Small intestine (tissue), 7 donors: ENCODE results near the gene TCF4. TPM values are rescaled to one million over a fixed set of nuclear protein-coding genes. Genes with fewer than 3 reads are reported as not detected.

Experiments
- DNase-seq, 2 donors: peaks; one replicate each; pipeline versions ENCODE4 v3.0.0 to v3.0.0-alpha.2; 2013
- FAIRE-seq: peaks from 2 replicates; lab custom pipeline; 2012; peaks lifted over from hg19 to GRCh38; lab: Jason Lieb, UNC
- H3K27ac ChIP-seq, 3 donors: one replicate each; pipeline ENCODE4 v1.5.1; 2013; ENCODE audit warnings: low read length in 2 of 3, mild to moderate bottlenecking in 2 of 3, control low read depth in 1 of 3, inconsistent platforms in 1 of 3, low read depth in 1 of 3, moderate library complexity in 1 of 3
- H3K27me3 ChIP-seq, 3 donors: one replicate each; pipeline ENCODE4 v1.6.1; 2013; ENCODE audit warnings: low read length in 3 of 3, inconsistent platforms in 1 of 3; ENCODE audit not compliant: control insufficient read depth in 3 of 3, insufficient read depth in 3 of 3
- H3K36me3 ChIP-seq, 3 donors: one replicate each; pipeline ENCODE4 v1.6.1; 2013; ENCODE audit warnings: low read length in 3 of 3, inconsistent platforms in 1 of 3, low read depth in 1 of 3, mild to moderate bottlenecking in 1 of 3, moderate library complexity in 1 of 3; ENCODE audit not compliant: control insufficient read depth in 3 of 3, insufficient read depth in 2 of 3
- H3K4me1 ChIP-seq, 3 donors: one replicate each; pipeline ENCODE4 v1.6.1; 2013; ENCODE audit warnings: low read length in 2 of 3, inconsistent platforms in 1 of 3, low read depth in 1 of 3, mild to moderate bottlenecking in 1 of 3, moderate library complexity in 1 of 3; ENCODE audit not compliant: control insufficient read depth in 3 of 3, insufficient read depth in 2 of 3
- H3K4me3 ChIP-seq, 3 donors: one replicate each; pipeline ENCODE4 v1.5.1; 2013; ENCODE audit warnings: low read length in 3 of 3, control low read depth in 1 of 3, inconsistent platforms in 1 of 3, low read depth in 1 of 3, mild to moderate bottlenecking in 1 of 3, moderate library complexity in 1 of 3
- H3K9me3 ChIP-seq, 2 donors: one replicate each; pipeline ENCODE4 v1.6.1; 2013; ENCODE audit warnings: low read depth in 1 of 2, low read length in 1 of 2; ENCODE audit not compliant: control insufficient read depth in 2 of 2, insufficient read depth in 1 of 2
- WGBS, 3 donors: extraction: QIAGEN DNeasy Blood & Tissue Kit; methylation state at CpG; one replicate each; pipeline ENCODE4 v1.1.7; 2013; 5-methylcytosine and 5-hydroxymethylcytosine counted together
- polyA plus RNA-seq, 4 donors: library from polyadenylated mRNA; stranded (reverse) in 3 of 4; unstranded in 1 of 4; fragments of 200-250 nt in 3 of 4; fragments of 120-200 nt in 1 of 4; gene quantifications; one replicate each; pipeline versions ENCODE4 v1.2.1 to v1.2.3, GENCODE V29; 2013
- donor health status: healthy with polysubstance abuse.
- donor health status: control.
- donor health status: control.
- donor health status: Bipolar disorder and iron deficiency.
- donor health status: healthy.

Gene TCF4
- polyA plus RNA-seq, 4 donors: 0.67 to 23.7 (median 11.5) TPM

DNA sequence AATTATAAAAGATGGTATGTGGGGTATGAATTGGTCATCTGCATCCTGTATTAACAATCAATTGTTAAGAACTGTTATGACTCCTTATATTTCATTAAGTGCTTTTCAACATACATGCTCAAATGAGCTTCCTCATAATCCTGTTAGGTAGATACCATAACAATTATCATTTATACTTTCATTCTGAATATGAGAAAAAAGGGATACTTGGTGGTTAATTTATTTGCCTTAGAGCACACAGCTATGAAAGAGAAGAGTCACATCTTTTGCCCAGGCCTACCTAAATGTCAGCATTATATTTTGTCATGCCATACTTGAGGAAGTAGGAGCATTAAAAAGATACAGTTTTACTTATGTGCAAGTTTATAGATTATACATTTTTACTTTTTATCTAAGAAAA lies 169.6 kb downstream of the TCF4 start:
- no peak for FAIRE-seq
- Histone ChIP-seq H3K9me3 (no peaks in the 10 kb centered on the region), H3K27me3 (no peaks in the 10 kb centered on the region), H3K4me3 (no peak overlapping the region), H3K4me1 (no peaks in the 10 kb centered on the region), H3K27ac (no peak overlapping the region), H3K36me3 (no peaks in the 10 kb centered on the region)
- DNase-seq: no peak

DNA sequence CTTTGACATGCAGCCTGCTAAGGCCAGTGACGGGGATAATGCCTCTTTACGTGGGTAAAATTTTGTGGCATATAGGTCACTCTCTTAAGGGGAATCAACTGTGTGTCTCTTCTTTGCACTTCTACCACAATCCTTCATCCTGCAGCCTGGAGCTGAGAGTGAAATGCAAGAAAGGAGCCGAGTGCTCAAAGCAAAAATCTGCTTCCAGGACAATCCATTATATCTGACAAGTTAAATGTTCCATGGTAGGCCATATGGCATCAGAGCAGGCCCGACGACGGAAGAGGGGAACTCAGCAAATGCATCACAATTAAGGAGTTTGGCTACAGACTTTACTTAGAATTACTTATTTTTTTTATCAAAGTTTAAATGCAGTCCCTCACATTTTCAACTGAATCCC lies 171.2 kb downstream of the TCF4 start:
- 58 to 83% (median 72%) methylated on average over 6 of the region's 6 CpGs for WGBS, 3 donors
- Histone ChIP-seq H3K27ac (no peak overlapping the region), H3K4me3 (no peak overlapping the region), H3K9me3 (no peaks in the 10 kb centered on the region), H3K4me1 (no peaks in the 10 kb centered on the region), H3K27me3 (no peaks in the 10 kb centered on the region), H3K36me3 (no peaks in the 10 kb centered on the region)
- no peak for FAIRE-seq
- no peak for DNase-seq

DNA sequence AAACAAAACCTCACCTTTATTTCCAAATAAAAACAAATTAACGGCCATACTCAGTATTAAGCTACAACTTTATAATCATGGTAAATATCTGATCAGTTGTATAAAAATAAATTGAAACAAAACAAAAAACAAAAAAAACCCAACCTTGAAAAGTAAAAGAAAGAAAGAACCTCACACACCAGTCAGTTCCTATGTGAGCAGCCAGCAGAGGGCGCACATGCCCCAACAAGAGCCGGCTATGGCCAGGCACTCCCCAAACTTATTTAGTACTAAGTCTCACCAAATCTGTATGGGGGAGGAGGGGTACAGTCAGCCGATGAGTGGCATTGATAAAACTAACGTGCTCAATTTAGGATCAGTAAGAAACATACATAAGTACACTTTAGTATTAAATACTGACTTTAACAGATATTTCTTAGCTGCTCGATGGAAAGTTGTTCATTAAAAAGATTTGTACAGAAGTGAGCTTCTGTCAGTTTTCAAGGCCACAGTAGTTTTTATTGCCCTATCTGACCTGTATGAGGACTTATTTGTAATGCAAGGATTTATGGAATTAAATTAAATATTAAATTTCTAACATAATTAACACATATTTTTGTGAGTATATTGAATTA lies 172.6 kb downstream of the TCF4 start:
- Histone ChIP-seq H3K4me3 (no peak overlapping the region), H3K9me3 (no peaks in the 10 kb centered on the region), H3K4me1 (no peaks in the 10 kb centered on the region), H3K27ac (no peak overlapping the region), H3K27me3 (no peaks in the 10 kb centered on the region), H3K36me3 (no peaks in the 10 kb centered on the region)
- FAIRE-seq (peak; percentile 82), DNase-seq (peak; percentile 62 to 71)
- WGBS, 3 donors: 15 to 23% (median 16%) methylated on average over 6 of the region's 6 CpGs

DNA sequence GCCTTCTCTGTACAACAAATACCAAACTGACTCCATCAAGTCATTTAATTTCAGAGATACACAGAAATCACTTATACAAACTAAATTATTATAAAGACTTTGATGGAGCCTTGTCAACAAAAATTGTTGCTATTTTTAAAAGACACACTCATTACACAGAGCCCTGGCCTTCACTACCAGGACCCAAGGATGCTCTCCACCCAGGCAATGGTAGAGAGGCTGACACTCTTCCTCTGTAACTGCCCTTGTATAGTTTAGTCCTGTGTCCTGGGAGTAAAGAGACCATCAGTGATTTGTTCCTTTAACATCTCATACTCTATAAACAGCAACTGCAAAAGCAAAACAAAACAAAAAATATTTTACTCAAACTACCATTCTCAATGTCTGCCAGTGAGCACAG lies 173.5 kb downstream of the TCF4 start:
- Histone ChIP-seq H3K4me1 (no peaks in the 10 kb centered on the region), H3K36me3 (no peaks in the 10 kb centered on the region), H3K9me3 (no peaks in the 10 kb centered on the region), H3K27ac (no peak overlapping the region), H3K4me3 (no peak overlapping the region), H3K27me3 (no peaks in the 10 kb centered on the region)
- DNase-seq (no peak), FAIRE-seq (no peak)

DNA sequence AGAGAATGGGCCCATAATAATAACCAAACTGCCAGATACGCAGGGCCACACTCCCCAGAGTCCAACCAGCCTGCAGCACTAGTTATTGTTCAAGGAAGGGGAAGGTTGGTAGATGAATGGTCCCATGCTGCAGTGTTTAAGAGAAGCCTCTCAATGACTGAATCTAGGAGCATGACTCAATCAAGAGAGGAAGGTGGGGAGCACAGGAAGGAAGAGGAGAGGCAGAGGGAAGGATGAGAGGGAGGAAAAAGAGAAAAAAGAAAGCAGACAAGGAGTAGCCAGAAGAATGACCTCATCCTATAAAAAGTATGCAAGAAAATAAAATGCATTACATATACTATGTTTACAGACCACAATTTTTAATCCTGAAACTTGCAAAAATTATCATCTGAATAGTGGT lies 174.5 kb downstream of the TCF4 start:
- no peaks in the 10 kb centered on the region for H3K36me3 ChIP-seq
- H3K27ac ChIP-seq: no peak overlapping the region
- no peak for DNase-seq
- no peaks in the 10 kb centered on the region for H3K27me3 ChIP-seq
- no peak overlapping the region for H3K4me3 ChIP-seq
- no peaks in the 10 kb centered on the region for H3K9me3 ChIP-seq
- WGBS, 3 donors: 88 to 91% (median 90%) methylated on average over 1 of the region's 1 CpG
- FAIRE-seq: no peak
- H3K4me1 ChIP-seq: no peaks in the 10 kb centered on the region

DNA sequence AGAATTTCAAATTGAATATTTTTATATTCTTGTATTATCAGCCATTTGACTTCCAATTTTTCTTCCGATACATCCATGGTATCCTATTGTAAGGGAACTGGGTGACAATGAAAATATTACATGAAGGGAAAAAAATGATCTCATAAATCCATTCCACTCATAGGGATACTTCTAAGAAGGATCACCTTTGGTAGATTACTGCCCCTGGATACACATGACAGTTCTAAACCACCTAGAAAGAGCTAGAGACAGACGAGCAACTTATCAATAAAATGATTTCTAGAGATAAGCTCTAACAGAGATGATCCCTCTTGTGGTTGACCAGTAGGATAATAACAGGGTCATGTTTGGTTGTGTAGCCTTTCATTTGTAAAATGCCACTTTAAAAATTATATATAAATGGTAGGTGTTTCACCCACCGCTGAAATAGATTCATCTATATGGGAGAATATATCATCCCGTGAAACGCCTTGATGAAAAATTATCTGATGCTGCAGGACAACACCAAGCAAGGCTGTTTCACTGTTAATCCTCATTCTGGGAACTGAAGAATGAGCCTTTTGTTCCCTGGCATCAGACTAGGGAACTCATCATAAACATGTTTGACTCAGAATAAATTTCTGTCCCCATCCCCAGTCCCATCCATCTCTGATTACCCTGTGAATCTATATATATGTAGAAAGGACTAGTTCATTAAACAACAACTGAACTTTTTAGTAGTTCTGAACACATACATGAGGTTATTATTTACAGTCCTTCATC lies 180.0 kb downstream of the TCF4 start:
- WGBS, 3 donors: 78 to 90% (median 84%) methylated on average over 5 of the region's 5 CpGs
- no peak for DNase-seq
- H3K27ac ChIP-seq: no peak overlapping the region

DNA sequence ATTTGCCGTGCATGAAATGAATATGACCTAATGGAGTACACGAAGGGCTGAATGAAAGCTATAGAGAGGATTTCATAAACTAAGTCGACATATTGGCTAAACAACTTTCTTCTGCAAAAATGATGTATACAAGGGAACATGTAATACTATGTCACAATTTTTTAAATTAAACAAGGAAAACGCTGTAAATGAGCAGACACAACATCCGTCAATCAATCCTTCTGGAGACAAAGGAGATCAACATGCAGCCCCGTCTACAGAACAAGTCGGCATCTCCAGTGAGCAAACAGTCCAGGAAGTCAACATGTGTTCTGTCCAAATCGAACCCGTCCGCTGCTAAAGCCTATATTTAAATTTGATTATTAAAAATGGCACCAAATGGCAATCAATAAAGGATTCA lies 180.8 kb downstream of the TCF4 start:
- no peak overlapping the region for H3K4me3 ChIP-seq

More for the DNA sequence above, 180.0 kb downstream of the TCF4 start:
- FAIRE-seq: no peak
- Histone ChIP-seq H3K4me3 (no peak overlapping the region), H3K9me3 (no peaks in the 10 kb centered on the region), H3K36me3 (no peaks in the 10 kb centered on the region), H3K4me1 (peaks cover 0 to 3% (median 0%) of the 10 kb centered on the region in 3 donors), H3K27me3 (peaks cover 0 to 5% (median 0%) of the 10 kb centered on the region in 3 donors)

DNA sequence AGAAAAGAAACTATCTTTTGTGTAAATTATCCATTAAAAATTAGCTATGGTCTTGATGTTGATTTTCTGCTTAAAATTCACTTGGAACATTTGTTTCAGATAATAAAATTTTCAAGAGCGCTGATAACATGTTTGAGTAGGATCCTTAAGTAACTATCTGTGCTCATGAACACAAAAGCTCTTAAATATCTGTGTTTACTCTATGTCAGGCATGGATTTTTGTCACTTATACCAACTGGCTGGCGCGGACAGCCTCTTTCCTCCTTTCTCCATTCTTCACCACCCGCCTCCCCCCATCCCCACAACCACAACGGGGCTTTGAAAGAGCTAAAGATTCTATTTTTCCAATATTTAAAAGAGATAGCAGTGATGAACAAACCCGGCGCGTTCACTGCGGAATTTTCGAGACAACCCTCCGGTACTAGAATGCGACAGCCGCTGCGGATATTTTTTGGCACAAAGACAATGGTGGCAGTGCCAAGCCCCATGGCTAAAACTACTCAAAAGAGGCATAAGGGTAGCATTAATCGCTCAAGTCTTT lies 181.5 kb downstream of the TCF4 start:
- H3K36me3 ChIP-seq: no peaks in the 10 kb centered on the region
- FAIRE-seq (no peak), DNase-seq (no peak)
- no peak overlapping the region for H3K4me3 ChIP-seq
- WGBS, 3 donors: 58 to 73% (median 70%) methylated on average over 15 of the region's 15 CpGs
- H3K9me3 ChIP-seq: no peaks in the 10 kb centered on the region
- peaks cover 0 to 5% (median 0%) of the 10 kb centered on the region in 3 donors for H3K27me3 ChIP-seq
- peaks cover 0 to 5% (median 3%) of the 10 kb centered on the region in 3 donors for H3K4me1 ChIP-seq
- peak overlapping the region in 2 of 3 donors; percentile 9 to 16 for H3K27ac ChIP-seq

More for the DNA sequence above, 180.8 kb downstream of the TCF4 start:
- Histone ChIP-seq H3K36me3 (no peaks in the 10 kb centered on the region), H3K27ac (peak overlapping the region in 1 of 3 donors; percentile 16), H3K4me1 (peaks cover 0 to 5% (median 0%) of the 10 kb centered on the region in 3 donors), H3K9me3 (no peaks in the 10 kb centered on the region), H3K27me3 (peaks cover 0 to 5% (median 0%) of the 10 kb centered on the region in 3 donors)
- 80 to 86% (median 84%) methylated on average over 10 of the region's 10 CpGs for WGBS, 3 donors
- DNase-seq: no peak
- no peak for FAIRE-seq
